Ramos (cell line): ENCODE data around the gene PNPLA8.
"Not testable (repeated sequence)": the region's sequence is repeated elsewhere in the genome, so short reads cannot be mapped to it uniquely, and the experiment has no call there.

Experiments used
- in situ Hi-C: fragments of 300-500 bp; cut with MboI; formaldehyde crosslinking; loops from one replicate; pipeline ENCODE4 v1.14.3; 2022; ENCODE audit warnings: low sequenced_read_pairs; ENCODE audit not compliant: unreplicated experiment

Gene PNPLA8

GRCh38 chr7:108533712-108534111 lies 7.8 kb upstream of the PNPLA8 start:
- in situ Hi-C loops: no loop called here

DNA sequence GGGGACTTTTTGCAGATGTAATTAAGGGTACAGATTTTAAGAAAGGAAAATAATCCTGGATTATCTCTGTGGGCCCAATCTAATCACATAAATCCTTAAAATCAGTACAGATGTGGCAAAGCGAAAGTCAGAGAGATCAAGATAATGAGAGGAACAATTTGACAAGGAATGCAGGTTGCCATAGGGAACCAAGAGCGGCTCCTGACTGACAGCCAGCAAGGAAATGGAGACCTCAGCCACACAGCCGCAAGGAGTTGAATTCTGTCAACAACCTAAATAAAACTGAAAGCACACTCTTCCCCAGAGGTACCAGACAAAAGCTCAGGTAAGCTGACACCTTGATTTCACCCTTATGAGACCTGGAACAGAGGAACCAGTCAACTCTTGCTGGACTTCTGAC lies 3.4 kb upstream of the PNPLA8 start:
- in situ Hi-C loops: no loop called here

DNA sequence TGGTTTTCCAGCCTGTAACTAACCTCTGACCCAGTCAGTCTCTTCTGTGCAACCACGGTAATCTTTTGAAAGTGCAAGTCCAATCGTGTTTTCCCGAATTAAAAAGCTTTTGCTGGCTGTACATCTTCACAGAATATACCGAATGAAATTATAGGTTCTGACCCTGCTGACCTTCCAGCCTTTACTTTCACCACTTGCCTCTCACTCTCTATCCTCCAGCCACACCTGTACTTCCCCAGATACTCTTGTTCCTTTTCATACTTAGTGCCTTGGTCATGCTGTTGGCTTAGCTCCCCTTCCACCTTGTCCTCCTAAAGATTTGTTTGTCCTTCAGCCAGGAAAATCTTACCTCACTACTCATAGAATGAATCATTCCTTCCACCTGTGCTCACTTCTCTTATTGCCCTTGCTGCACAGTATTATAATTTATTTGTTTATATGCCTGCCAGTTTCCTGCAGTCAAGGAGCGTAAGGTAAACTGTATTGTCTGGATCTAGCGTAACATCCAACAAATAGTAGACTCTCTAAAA lies 2.3 kb upstream of the PNPLA8 start:
- in situ Hi-C loops: no loop called here

- in situ Hi-C loops: no loop called here
These were observed 758 bp upstream of the PNPLA8 start for GRCh38 chr7:108526768-108527017.

GRCh38 chr7:108525327-108525984 lies 479 bp downstream of the PNPLA8 start:
- in situ Hi-C loops: no loop called here

DNA sequence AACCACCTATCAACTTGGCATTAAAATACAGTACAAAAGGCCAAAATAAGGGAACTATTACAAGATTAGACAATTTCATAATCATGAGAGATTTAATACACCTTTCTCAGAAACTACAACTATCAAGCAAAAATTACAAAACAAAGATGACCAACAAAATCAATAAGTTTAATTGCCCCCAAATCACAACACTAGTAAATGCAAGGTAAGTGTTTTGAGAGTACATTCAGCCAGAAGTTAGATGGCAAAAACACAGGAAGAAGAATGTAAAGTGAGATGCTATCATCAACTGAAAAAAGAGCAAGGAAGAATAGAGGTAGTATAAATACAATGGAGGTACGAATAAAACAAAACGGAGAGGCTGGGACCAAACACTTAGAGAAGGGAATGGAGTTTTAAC lies 3.2 kb downstream of the PNPLA8 start:
- in situ Hi-C loops: no loop called here

GRCh38 chr7:108517951-108518350 lies 8.0 kb downstream of the PNPLA8 start:
- in situ Hi-C loops: no loop called here

DNA sequence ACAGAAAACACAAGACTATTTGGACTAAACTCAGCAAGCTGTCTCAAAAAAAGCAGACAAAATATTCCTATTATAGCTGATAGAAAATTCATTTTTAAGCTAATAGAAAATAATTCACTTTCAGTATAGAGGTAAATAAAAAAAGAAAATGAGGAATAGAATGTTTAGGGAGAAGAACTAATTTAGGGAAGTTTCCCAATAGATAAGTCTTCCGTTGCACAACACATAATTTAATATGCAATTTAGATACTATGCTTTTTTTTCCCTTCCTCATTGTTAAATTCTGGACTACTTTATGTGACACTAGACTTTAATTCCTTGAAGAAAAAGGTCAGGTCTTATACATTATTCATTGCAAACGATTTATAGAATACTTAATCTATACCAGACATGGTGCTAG lies 10.3 kb downstream of the PNPLA8 start:
- in situ Hi-C loops: no loop called here

GRCh38 chr7:108515013-108515412 lies 10.9 kb downstream of the PNPLA8 start:
- in situ Hi-C loops: no loop called here

GRCh38 chr7:108511939-108512338 lies 14.0 kb downstream of the PNPLA8 start:
- in situ Hi-C loops: no loop called here

- in situ Hi-C loops: not testable (repeated sequence)
These were observed 21.4 kb downstream of the PNPLA8 start for GRCh38 chr7:108504576-108504975.

GRCh38 chr7:108503112-108504026 lies 22.6 kb downstream of the PNPLA8 start:
- in situ Hi-C loops: no loop called here

DNA sequence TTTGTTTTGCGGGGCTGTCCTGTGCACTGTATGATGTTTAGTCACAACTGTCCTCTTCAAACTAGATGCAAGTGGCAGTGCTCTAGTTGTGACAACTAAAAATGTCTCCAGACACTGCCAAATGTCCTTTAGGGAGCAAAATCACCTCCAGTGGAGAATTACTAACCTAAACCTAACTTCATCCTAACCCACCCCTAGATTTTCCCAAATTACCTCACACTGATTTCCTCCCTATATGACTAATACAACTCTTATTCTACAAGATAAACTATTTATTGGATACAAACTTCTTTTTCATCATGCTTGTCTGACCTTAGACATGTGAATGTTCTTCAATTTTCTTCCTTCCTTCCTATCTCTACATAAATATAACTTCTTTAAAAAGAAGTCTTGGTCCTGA lies 26.4 kb downstream of the PNPLA8 start:
- in situ Hi-C loops: loop anchor here (25.0 kb wide), 1 partner anchor 312 kb away; no protein-coding TSS in a partner anchor

DNA sequence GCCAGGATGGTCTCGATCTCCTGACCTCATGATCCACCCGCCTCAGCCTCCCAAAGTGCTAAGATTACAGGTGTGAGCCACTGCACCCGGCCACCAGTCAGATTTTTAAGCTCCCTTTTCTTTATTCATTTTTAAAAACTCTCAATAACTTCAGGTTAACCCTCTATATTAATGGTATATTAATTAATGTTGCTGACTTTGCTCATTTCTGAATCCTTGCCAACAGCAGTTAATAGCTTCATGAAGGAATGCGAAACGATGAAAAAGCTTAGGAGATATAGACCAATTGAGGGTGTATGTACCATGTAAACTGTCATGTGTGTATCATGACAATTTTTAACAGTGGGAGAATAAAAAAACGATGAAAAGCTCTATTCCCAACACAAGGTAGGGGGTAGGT lies 27.5 kb downstream of the PNPLA8 start:
- in situ Hi-C loops: loop anchor here (25.0 kb wide), 1 partner anchor 311 kb away; no protein-coding TSS in a partner anchor

GRCh38 chr7:108497082-108497725 lies 28.7 kb downstream of the PNPLA8 start:
- in situ Hi-C loops: loop anchor here (25.0 kb wide), 1 partner anchor 310 kb away; no protein-coding TSS in a partner anchor

GRCh38 chr7:108492742-108493141 lies 33.2 kb downstream of the PNPLA8 start:
- in situ Hi-C loops: loop anchor here (25.0 kb wide), 1 partner anchor 305 kb away; no protein-coding TSS in a partner anchor

DNA sequence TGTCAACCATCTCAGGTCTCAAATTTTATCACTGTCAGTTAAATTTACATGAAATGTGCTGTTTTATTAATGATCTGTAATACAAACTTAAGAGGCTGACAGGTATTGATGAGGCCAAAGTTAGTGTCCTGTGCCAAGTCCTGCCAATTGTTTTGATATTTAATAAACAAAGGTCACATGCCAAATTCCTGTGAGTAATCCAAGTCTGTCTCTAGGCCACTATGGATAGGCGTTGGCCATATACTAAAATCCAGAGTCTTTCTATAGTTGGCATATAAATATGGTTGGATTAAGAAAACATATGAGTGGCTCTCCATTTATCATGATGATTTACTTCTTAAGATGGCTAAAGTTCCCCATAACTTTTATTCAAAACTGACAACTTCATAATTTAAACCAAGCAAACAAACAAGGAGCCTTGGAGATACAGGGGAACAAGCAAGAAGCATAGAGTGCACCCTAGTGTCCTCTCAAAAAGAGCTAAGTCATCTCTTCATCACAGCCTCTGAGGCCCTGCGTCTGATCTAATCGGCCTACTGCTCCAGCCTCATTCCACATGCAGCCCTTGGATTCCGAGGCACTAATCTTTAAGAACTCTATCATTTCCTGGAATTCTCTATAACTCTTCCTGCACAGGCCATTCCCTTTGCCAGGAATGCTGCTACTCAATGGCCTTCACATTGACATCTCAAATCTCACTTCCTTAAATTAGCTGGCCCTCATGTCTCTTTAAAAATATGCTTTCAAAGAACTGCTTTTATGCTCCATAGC lies 37.0 kb downstream of the PNPLA8 start:
- in situ Hi-C loops: loop anchor here (25.0 kb wide), 1 partner anchor 302 kb away; no protein-coding TSS in a partner anchor

DNA sequence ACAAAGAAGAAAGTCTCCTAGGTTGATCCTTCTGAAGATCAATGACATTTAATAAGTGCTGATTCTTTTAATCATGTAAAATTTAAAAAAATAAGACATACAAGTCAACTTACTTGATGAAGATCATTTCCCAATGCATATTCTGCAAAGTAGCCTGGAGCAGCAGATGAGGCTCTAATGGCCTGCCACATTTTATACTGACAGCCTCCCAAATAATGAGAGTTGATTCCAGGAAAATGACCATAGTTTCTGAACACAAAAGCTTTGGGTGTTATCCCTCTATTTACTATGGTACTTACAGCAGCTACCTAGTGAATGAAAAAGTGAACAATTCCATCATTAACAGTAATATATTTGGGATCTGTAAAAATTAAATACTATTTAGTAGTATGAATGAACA lies 38.3 kb downstream of the PNPLA8 start:
- in situ Hi-C loops: loop anchor here (25.0 kb wide), 1 partner anchor 300 kb away; no protein-coding TSS in a partner anchor

DNA sequence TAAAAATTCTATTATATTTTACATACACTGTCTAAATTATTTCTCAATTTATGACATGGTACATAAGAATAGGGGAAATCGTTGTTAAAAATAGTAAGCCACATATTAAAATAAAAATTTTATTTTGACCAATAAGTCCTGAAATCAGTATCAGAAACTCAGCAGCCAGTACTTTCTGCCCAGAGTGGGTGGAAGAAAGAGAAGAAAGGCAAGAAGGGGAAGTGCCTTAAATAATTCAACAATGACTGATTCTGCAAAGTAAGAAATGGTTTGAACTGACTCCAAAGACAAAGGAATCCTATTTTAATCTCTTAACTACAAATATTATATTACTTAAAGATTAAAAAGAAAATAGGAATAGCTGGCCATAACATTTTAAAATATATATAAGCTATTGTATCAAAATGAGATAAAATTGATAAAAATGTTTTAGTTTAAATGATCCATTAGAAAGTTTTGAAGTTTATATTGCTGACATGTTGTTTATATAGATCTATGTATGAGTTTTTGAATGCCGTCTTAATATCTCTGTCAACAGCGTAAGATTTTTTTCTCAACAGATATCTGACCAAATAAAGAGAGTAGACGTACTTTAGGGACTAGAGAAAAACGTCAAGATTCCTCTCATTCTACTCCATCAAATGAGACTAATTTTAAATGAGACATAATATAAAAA lies 39.5 kb downstream of the PNPLA8 start:
- in situ Hi-C loops: loop anchor here (25.0 kb wide), 1 partner anchor 299 kb away; no protein-coding TSS in a partner anchor
